GM20431 (cell line): ENCODE results near the gene RAB21.
"Not testable (repeated sequence)": the region's sequence is repeated elsewhere in the genome, so short reads cannot be mapped to it uniquely, and the experiment has no call there.

ENCODE experiments used
- in situ Hi-C: fragments of 300-500 bp; cut with MseI, MboI; formaldehyde crosslinking; loops from one replicate; pipeline ENCODE4 v1.15.0; 2020; ENCODE audit warnings: low sequenced_read_pairs; ENCODE audit not compliant: unreplicated experiment

RAB21 gene

DNA sequence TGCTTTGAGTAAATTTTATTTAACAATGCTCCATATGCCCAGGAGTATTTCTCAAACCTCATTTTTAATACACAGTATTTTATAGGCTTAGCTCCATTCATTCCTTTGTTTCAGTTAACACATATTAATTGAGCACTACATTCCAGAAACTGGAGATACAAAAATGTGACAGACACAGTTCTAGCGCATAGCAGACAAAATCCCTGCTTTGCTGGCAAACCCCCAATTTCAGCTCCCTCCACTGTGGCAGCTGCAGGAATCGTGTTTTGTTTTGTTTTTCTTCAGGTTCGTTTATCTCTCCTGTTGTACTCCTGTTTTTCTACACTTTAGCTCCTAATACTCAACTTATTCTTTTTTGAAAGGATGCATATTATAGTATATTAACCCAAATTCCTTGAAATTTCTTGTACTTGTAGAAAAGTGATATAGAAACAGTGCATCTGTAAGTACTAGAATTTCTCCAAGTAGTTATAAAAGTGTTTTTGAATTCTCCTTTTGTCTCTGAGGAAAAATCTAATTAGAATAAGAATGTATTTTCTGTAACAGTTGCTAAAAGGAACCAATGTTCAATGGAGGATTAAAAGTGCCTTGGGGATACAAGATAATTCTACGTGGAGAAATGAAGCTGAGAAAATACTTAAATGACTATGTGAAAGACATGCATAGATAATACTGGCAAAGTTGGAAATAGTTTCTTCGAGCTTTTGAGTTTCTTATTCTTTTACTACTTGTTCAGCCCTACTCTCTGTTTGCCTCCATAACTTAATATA, 6.4 kb upstream of the RAB21 start:
- in situ Hi-C loops: loop anchor here (25.0 kb wide), 1 partner anchor 336 kb away; no protein-coding TSS in a partner anchor

- in situ Hi-C loops: loop anchor here (25.0 kb wide), 1 partner anchor 337 kb away; no protein-coding TSS in a partner anchor
Measured at GRCh38 chr12:71749666-71750065, 5.0 kb upstream of the RAB21 start.

DNA sequence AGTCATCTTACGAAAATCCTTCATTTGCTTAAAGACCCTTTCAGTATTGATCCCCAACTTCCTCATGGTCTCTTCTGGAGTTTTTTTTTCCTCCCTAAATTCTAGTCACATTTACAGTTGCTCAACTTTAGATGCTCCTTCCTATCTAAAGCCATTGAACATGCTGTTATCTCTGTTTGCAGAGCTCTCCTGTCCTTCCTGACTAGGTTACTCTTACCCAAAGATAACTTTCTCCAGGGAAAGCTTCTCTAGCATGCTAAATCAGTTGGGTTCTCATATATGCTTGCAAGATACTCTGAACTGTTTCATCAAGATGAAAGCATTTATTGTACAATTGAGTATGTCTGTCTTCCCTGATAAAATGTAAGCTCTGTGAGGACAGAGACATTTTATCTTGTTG, 1.8 kb upstream of the RAB21 start:
- in situ Hi-C loops: no loop called here

- in situ Hi-C loops: no loop called here
Measured at GRCh38 chr12:71755146-71755892, 656 bp downstream of the RAB21 start.

DNA sequence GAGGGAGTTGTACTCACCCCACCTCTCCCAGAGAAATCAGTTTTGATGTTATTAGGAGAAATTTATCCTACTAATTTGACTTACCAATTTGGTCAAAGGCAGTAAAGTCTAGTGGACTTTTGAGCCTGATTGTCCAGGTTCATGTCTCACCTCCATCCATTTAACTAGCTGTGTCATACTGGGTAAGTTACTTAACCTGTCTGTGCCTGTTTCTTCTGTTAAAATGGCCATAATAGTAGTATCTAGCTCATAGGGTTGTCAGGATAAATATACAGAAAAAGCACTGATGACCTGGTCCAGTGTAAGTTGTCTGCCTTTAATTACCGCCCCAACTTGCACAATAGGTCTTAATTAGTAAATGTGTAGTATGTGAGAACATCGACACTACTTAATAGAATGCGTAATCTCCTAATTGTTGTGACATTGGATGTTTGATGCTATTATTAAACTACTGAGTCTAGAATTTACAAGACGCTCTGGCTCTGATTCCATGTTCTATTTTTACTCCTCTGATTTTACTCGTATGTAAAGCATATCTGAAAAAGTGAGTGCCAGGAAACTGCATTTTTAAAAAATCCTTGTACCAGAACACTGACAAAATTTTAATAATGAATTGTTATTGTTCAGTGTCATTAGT, 1.5 kb downstream of the RAB21 start:
- in situ Hi-C loops: no loop called here

- in situ Hi-C loops: no loop called here
Measured at GRCh38 chr12:71759941-71760340, 5.3 kb downstream of the RAB21 start.

DNA sequence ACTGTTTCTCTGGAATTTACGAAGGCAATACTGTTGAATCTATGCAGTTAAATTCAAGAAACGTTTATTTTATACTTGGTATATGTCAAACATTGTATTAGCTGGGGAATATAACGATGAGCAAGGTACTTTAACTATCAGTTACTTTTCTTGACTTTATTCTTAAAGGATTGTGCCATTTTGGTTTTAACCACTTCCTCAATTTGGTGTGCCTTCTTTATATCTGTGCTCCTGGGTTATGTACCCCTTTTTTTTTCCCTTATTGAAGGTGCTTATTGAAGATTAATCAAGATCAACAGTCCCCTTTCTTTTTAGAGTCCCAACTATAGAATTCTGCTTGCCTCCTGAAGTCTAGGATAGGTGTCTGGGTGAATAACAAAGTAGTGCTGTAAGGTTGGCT, 5.8 kb downstream of the RAB21 start:
- in situ Hi-C loops: no loop called here

DNA sequence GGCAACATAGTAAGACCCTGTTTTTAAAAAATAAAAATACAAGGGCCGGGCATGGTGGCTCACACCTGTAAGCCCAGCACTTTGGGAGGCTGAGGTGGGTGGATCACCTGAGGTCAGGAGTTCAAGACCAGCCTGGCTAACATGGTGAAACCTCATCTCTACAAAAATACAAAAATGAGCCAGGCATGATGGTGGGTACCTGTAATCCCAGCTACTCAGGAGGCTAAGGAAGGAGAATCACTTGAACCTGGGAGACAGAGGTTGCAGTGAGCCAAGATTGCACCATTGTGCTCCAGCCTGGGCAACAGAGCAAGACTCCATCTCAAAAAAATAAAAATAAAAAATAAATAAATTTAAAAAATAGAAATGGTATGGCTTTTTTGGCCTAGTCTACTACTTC, 6.7 kb downstream of the RAB21 start:
- in situ Hi-C loops: not testable (repeated sequence)

- in situ Hi-C loops: no loop called here
Measured at GRCh38 chr12:71763677-71764379, 9.2 kb downstream of the RAB21 start.

GRCh38 chr12:71764587-71765321, 10.1 kb downstream of the RAB21 start:
- in situ Hi-C loops: no loop called here

DNA sequence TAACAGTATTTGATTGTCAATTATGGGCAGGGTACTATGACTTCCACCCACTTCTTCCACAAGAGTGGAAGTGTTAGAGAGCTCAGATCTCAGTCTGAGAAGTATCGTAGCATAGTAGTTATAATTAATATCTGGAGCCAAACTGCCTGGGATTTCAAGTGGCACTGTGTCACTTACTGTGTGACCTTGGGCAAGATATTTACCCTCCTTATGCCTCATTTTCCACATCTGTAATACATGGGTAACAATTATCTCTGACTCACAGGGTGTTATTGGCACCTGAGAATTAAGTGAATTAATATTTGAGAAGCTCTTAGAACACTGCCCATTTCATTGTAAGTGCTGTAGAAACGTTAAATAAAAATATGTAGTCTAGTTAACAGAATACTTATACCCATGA, 11.5 kb downstream of the RAB21 start:
- in situ Hi-C loops: no loop called here

DNA sequence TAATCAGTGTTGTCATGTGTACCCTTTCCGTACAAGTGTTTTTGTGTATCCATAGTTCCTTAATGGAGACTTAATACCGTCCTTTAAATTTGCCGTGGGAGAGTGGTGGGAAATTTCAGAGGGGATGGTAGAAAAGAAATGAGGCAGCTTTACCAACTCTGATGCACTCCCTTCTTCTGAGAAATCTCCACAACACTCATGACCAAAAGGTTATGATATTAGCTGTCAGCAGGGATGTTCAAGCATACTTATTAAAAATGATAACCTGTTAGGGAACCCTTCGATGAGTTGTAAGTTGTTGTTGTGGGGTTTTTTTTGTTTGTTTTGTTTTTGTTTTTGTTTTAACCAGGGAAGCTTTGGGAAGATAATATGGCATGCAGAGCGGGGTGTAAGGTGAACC, 12.5 kb downstream of the RAB21 start:
- in situ Hi-C loops: no loop called here

- in situ Hi-C loops: no loop called here
Measured at GRCh38 chr12:71768900-71769299, 14.2 kb downstream of the RAB21 start.

- in situ Hi-C loops: no loop called here
Measured at GRCh38 chr12:71771069-71771468, 16.4 kb downstream of the RAB21 start.

DNA sequence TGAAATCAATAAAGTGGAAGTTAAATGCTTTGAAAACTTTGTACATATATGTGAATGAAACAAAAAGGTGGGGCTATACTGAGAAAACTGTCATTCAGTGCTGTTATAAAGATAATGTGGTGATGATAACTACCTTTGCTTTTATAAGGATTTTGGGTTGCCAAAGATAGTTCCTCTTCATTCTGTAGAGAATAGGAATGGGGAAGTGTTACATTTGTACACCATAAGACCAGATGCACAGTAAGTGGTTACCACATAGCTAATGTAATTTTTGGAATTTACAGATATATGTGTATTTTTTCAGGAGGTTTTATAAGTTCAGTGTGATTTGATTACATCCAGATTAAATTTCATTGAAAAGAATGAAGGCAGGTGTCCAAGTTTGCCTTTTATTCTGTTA, 18.1 kb downstream of the RAB21 start:
- in situ Hi-C loops: no loop called here

DNA sequence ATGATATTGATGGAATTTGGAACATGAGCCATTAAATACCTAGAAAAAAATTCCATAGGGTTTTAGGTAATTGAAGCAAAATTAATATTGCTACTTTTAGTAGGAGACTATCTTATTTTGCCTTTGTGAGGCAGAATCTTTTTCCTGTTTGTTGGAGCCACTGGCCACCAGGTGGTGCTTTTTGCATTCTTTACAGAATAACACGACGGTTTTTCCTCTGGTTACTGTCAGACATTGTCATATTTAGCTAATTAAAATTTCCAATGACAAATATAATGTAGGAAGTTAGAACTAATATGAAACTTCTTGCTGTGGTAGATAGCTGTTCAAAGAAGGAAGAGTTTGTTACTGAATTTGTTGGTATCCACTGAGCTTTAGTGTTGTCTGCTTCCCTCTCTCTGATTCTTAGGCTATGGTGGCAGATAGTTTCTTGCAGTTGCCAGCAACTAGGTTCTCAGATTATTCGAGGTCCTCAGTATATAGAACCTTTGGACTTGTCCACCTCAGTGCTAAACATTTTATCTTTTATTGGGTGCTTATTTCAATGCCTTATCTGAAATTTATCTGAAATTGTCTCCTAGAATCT, 25.7 kb downstream of the RAB21 start:
- in situ Hi-C loops: no loop called here

DNA sequence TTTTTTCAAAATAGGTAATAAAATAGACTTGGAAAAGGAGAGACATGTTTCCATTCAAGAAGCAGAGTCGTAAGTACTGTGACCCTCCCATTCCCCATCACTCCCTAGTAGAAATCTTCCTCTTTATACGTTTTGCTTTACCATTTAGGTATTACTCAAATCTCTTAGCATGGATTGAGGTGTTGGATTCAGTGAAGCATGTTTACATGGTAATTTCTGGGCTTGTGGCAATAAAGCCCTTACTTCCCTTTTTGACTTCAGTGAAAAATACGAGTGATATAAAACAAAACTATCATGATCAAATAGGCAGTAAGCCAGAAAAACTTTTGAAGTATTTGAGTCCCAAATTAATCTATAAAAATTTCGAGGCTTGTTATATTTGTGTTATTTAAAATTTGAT, 27.4 kb downstream of the RAB21 start:
- in situ Hi-C loops: no loop called here

DNA sequence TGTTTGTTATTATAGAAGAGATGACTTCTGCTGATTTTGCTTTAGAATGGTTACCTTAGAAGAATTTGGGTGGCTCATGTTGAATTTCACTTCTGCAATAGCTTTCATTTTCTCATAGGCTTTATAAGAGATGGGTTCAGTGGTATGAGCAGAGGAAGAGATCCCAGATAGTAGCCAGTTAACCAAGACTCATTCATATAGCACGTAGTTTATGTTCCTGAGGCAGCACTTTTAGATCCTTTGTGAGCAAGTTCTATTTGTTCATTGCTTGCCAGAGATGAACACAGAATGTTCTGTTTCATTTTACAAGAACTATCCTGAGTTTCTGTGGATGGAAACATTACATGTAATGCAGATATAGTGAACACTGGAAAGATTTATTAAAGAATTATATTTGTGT, 32.2 kb downstream of the RAB21 start:
- in situ Hi-C loops: no loop called here

DNA sequence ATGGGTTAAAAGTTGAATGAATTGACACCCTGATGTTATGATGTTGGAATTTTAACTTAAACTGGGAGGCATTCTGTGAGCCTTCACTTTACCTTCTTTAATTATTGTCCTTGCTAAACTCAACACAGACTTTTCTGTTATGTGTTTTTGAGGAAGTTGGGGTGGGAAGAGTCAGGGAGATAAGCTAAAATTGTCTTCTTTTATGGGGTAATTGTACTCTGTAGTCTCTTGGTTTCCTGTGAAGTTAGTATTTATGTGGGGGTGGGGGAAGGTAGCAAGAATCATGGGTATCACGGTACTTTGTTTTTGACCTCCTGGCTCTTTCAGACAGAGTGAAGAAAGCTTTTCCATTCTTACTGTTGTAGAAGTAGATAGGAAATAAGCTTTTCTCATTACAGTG, 32.9 kb downstream of the RAB21 start:
- in situ Hi-C loops: no loop called here
